ENCODE measurements around the gene HSPBAP1.
A peak's percentile ranks its signal among the peaks of the same experiment; 100 is the strongest.

Gene HSPBAP1

DNA sequence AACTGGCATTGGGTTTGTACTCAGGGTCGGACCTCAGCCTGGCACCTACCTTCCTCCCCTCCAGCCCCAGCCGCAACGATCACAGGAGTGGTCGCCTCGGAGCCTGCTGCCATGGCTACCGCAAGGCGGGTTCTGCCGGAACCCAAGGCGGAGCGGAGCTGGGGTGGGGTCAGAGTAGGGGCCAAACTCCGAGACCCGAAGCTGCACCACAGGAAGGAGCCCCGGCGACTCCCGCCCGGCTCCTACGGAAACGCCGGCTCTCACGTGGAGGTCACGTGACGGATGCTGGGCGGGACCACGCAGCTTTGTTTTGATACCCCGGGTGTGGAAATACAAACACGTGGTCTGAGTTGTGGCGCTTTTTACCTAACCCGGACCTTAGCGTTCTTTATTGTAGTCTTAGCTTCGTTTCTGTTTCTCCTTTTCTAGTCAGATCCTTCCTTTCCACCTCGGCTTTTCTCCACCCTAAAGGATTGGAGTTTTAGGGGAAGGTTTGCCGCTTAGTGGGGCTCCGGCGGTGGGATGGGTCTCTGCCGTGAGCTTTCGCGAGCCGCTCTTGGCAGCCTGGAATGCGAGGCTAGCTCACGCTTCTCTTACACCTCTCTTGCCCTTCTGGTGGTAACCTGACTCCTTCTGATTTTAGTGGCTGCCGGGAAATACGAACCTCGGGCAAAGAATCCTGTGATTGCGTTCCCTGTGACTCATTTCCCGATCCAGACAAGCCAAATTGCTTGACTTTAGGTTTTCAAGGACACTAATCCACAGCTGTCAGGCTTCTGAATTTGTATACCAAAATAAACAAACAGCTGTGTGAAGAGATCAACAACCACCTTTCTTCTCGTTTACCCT lies at the start of gene HSPBAP1:
TSS of gene HSPBAP1 (minus strand) at position 264 of the 849 bp plus-strand sequence. CDS start at position 113, 151 bp downstream.
- DNase-seq, result no peak

DNA sequence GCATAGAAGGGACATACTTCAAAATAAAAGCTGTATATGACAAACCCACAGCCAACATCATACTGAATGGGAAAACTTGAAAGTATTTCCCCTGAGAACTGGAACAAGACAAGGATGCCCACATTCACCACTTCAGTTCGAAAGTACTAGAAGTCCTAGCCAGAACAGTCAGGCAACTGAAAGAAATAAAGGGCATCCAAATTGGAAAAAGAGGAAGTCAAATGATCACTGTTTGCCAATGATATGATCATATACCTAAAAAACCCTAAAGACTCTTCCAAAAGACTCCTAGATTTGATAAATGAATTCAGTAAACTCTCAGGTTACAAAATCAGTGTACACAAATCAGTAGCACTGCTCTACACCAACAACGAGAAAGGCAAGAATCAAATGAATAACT lies 42.0 kb upstream of the HSPBAP1 start:
- peak; percentile 5 for DNase-seq

DNA sequence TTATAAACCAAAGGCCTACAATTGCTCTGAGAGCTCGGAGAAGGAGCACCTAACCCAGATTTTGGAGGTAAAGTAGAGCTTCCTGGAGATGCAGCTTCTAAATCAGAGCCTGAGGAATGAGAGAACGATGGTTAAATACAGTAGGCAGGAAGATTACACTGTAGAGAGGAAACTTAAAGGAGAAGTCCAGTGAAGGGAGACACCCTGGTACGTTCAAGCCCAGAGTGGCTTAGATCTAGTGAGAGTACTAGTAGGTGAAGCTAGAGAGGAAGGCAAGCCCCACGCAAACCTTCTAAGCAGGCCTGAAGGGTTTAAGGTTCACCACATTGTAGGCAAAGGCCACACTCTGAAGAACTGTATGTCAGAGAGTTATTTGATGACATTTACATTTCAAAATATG lies 34.6 kb upstream of the HSPBAP1 start:
- DNase-seq, result no peak

GRCh38 chr3:122826278-122826677 lies 32.6 kb upstream of the HSPBAP1 start:
- no peak for DNase-seq

DNA sequence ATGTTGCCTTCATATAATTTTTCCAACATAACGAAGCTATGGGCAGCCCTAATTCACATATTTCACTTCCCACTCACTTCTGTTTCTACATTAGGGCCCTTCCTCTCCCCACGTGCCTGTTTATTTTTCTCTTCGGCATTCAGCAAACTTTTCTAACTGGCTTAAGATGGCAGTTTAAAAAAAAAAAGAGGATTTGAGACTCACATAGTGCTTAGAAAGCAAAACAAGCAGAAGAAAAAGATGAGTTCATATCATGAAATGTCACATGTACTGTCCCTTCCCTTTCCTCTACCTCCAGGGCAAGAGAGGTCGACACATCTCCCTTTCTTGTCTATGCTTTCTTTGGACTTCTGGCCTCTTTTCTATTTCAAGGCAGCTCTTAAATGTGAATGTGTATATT lies 31.8 kb upstream of the HSPBAP1 start:
- no peak for DNase-seq

- no peak for DNase-seq
These were observed 31.1 kb upstream of the HSPBAP1 start for GRCh38 chr3:122824465-122825381.

- no peak for DNase-seq
These were observed 23.0 kb upstream of the HSPBAP1 start for GRCh38 chr3:122816587-122816986.

- no peak for DNase-seq
These were observed 17.1 kb upstream of the HSPBAP1 start for GRCh38 chr3:122810734-122811133.

DNA sequence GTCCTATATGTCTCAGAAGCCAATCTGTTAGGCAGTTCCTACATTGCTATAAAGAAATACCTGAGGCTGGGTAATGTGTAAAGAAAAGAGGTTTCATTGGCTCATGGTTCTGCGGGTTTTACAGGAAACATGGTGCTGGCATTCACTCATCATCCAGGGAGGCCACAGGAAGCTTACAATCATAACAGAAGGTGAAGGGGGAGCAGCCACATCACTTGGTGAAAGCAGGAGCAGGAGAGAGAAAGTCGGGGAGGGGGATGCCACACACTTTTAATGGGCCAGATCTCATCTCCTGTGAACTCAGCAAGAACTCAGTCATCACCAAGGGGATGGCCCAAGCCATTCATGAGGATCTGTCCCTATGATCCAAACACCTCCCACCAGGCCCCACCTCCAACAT lies 10.3 kb upstream of the HSPBAP1 start:
- no peak for DNase-seq

- DNase-seq, result no peak
These were observed 8.7 kb upstream of the HSPBAP1 start for GRCh38 chr3:122802323-122802722.

DNA sequence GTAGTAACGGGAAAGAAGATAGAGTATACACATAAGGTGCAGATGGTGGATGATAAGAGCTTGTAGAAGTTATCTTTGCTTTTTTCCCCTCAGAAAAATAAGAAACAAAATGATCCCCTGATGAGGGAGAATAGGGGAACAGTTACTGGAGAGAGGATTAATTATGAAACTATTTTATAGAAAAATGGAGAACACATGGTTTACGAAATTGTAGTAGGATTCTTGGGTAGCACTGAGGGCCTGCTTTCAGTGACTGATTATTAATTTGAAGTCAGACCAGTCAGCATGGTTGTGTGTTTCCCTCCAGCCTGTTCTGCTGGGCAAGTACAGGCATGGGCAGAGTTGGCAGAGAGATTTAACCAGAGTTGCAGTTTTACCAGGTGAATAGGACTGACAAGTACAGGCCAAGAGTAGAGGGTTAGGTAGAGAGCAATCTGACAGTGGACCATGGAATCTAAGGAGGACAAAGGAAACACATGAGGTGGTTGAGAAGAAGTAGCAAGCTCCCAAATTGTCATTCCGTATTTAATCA lies 7.1 kb upstream of the HSPBAP1 start:
- no peak for DNase-seq

GRCh38 chr3:122800031-122800430 lies 6.4 kb upstream of the HSPBAP1 start:
- DNase-seq, result no peak

DNA sequence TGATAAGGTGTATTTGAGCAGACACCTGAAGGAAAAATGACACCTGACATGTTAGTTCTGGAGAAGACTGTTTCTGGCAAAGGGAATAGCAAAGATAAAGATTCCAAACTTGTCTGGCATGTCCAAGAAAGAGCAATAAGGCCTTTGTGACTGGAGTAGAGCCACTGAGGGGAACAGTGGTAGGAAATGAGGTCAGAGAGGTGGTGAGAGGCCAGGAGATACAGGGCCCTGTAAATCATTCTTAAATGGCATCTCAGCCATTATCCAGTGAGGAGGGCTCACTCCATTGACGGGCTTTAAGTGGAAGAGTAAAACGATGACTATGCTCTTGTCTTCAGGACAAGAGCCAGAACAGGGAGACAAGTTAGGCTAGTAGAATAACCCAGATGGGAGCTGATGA lies 5.7 kb upstream of the HSPBAP1 start:
- DNase-seq, result no peak

GRCh38 chr3:122797291-122797690 lies 3.7 kb upstream of the HSPBAP1 start:
- DNase-seq, result peak; percentile 2

DNA sequence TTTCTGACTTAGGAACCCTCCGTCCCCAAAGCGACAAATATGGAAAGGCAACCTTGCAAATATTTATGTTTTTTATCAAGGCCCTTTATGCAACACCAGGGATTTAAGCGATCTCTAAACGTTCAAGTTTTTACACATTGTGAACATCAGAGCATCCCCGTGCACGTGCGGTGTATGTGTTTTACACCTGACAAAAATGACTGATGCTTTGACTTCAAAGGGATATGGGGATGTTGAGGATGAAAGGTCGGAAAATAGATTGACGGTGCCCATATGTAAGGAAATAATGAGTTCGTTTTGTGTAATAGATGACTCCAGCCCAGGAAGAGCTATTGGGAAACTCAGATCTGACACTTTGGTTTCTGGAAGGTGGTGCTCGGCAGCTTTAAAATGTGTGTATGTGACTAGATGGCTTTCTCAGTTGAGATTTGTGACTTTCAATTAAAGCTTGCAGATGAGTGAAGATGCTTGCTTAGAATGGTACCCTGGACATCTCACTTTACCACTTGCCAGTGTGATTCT lies 2.1 kb upstream of the HSPBAP1 start:
- DNase-seq, result no peak

- DNase-seq, result no peak
These were observed 1.4 kb upstream of the HSPBAP1 start, which contains the start of gene SLC49A4 for GRCh38 chr3:122794779-122795673. TSS of gene SLC49A4 (plus strand) at chr3:122795069. CDS start at chr3:122795193, 124 bp downstream.

DNA sequence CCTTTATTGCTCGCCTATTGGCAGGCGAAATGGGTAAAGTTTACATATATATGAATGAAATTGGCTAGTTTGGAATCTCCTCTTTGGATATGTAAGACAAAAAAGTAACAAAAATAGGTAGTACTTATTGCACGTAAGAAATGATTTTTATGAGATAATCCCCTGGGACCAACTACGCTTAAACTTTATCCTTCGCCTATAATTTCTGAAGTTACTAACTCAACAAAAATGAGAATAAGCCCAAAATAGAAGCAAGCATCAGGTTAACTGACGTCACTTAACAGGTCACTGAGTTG lies 800 bp upstream of the HSPBAP1 start:
- DNase-seq, result no peak

DNA sequence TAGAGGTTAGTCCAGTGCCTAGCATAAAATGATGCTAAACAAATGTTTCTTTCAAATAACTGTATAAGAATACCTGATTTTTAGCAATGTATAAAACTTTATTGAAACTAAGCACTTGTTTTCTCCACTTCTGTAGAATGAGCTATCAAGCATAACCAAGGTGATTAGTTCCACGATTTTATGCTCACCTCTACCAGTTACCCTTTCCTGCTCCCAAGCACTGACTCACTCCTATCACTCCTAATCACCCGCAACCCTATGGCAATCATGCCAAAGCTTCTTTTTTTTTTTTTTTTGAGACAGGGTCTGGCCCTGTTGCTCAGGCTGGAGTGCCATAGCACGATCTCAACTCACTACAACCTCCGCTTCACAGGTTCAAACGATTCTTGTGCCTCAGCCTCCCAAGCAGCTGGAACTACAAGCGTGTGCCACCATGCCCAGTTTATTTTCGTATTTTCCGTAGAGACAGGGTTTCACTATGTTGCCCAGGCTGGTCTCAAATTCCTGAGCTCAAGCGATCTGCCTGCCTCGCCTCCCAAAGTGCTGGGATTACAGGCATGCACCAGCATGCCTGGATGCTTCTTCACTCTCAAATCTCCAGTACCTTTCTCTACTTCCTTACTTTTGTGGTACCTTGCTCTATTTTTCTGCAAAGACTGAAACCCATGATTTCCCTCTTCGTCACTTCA lies 3.9 kb downstream of the HSPBAP1 start:
- DNase-seq, result no peak

- DNase-seq, result no peak
These were observed 5.8 kb downstream of the HSPBAP1 start for GRCh38 chr3:122787872-122788271.

GRCh38 chr3:122786066-122786465 lies 7.6 kb downstream of the HSPBAP1 start:
- DNase-seq, result no peak

DNA sequence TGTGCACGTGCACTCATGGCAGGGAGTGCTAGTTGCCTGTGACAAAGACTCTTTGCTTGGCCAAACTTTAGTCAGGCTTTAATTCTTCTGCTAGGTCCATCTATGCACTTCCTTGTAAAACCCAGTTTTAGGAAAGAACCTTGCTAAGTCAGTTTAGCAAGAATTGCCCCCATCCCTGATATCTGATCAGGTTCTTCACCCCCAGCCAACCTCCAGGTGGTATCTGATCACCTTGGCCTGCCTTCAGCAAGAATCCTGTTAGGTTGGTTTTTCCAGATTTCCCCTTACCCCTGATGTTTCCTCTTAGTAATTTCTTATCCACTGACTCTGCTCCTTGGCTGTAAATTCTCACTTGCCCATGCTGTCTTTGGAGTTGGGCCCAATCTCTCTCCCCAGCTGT lies 8.4 kb downstream of the HSPBAP1 start:
- DNase-seq, result no peak

DNA sequence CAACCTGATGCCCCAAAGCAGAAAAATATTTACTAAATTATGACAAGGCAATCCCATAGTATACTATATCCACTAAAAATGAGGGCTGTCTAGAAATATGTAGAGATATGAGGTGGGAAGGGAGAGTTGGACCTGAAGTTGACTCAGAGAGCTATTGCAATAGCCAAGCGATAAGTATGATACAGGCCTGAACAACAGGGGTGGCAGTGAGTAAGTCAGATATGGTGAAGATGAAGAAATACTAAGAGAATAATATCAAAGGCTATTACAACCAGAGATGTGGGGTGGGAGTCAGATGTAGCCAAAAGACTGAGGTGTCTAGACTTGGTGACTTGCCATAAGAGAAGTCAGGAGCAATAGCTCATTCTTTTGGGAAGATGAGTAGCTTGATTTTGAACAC lies 9.2 kb downstream of the HSPBAP1 start:
- no peak for DNase-seq
